Globus pallidus (tissue), 1 donor: ENCODE measurements around the gene SZT2.
A peak's percentile ranks its signal among the peaks of the same experiment; 100 is the strongest.
"Not testable (repeated sequence)": the region's sequence is repeated elsewhere in the genome, so short reads cannot be mapped to it uniquely, and the experiment has no call there.

Source experiments
- DNase-seq: peaks from one replicate; pipeline ENCODE4 v3.0.0-alpha.2; 2015; ENCODE audit warnings: low spot score

The SZT2 gene

GRCh38 chr1:43454270-43455011 is 64.7 kb downstream of the SZT2 start:
- peak; percentile 82 for DNase-seq

- DNase-seq, result no peak
These were observed 65.7 kb downstream of the SZT2 start for GRCh38 chr1:43455213-43455889.

GRCh38 chr1:43458379-43458778 is 68.7 kb downstream of the SZT2 start:
- DNase-seq, result not testable (repeated sequence)

- no peak for DNase-seq
These were observed 71.4 kb downstream of the SZT2 start for GRCh38 chr1:43460988-43461693.

GRCh38 chr1:43463479-43463878 is 73.8 kb downstream of the SZT2 start:
- DNase-seq, result no peak

GRCh38 chr1:43464681-43465504 is 75.2 kb downstream of the SZT2 start:
- DNase-seq, result no peak

- no peak for DNase-seq
These were observed 75.9 kb downstream of the SZT2 start for GRCh38 chr1:43465505-43466067.

GRCh38 chr1:43466403-43466802 is 76.7 kb downstream of the SZT2 start:
- DNase-seq, result no peak

- no peak for DNase-seq
These were observed 78.7 kb downstream of the SZT2 start for GRCh38 chr1:43468414-43468813.

- DNase-seq, result no peak
These were observed 80.2 kb downstream of the SZT2 start for GRCh38 chr1:43469932-43470331.

GRCh38 chr1:43472087-43472462 is 82.4 kb downstream of the SZT2 start:
- no peak for DNase-seq

- DNase-seq, result not testable (repeated sequence)
These were observed 82.9 kb downstream of the SZT2 start for GRCh38 chr1:43472463-43473151.

GRCh38 chr1:43473463-43473862 is 83.8 kb downstream of the SZT2 start:
- DNase-seq, result no peak

GRCh38 chr1:43475611-43476401 is 86.1 kb downstream of the SZT2 start:
- not testable (repeated sequence) for DNase-seq

GRCh38 chr1:43477716-43478115 is 88.0 kb downstream of the SZT2 start:
- no peak for DNase-seq

GRCh38 chr1:43479414-43479813 is 89.7 kb downstream of the SZT2 start:
- no peak for DNase-seq

GRCh38 chr1:43481491-43481890 is 91.8 kb downstream of the SZT2 start:
- no peak for DNase-seq

- DNase-seq, result no peak
These were observed 92.5 kb downstream of the SZT2 start for GRCh38 chr1:43482215-43482614.

- no peak for DNase-seq
These were observed 94.7 kb downstream of the SZT2 start for GRCh38 chr1:43484367-43484766.

- no peak for DNase-seq
These were observed 98.5 kb downstream of the SZT2 start for GRCh38 chr1:43488165-43488564.
